OCI-LY3 (cell line): ENCODE results near the gene DDIT4.

Experiments
- H2AFZ ChIP-seq: fragments of 200-600, 300-600 bp; shearing (Covaris generic); 2 replicates; pipeline ENCODE4 v1.6.0; 2014; ENCODE audit warnings: antibody characterized with exemption, low read depth, low read length
- H3K27ac ChIP-seq: fragments of 200-600, 300-600 bp; sonication (generic); 2 replicates; pipeline ENCODE4 v1.5.1; 2014; ENCODE audit warnings: mild to moderate bottlenecking, low read length, moderate library complexity, mixed read lengths
- H3K27me3 ChIP-seq: fragments of 200-600, 300-600 bp; sonication (generic); 2 replicates; pipeline ENCODE4 v1.6.1; 2014; ENCODE audit warnings: low read depth, low read length, mixed read lengths
- H3K36me3 ChIP-seq: fragments of 200-600, 300-600 bp; sonication (generic); replicated peaks from 2 replicates; pipeline ENCODE3; 2014; ENCODE audit warnings: low read depth, low read length, mixed read lengths
- H3K4me1 ChIP-seq: fragments of 300-600, 200-600 bp; sonication (generic); 2 replicates; pipeline ENCODE4 v1.6.1; 2014; ENCODE audit warnings: low read length, mixed read lengths
- H3K4me2 ChIP-seq: fragments of 200-600, 300-600 bp; sonication (generic); 2 replicates; pipeline ENCODE4 v1.6.1; 2014; ENCODE audit warnings: low read length, mixed read lengths
- H3K4me3 ChIP-seq: fragments of 300-600, 200-600 bp; sonication (generic); 2 replicates; pipeline ENCODE4 v1.5.1; 2014; ENCODE audit warnings: antibody characterized with exemption, mild to moderate bottlenecking, low read length, moderate library complexity
- H3K79me2 ChIP-seq: fragments of 300-600, 200-600 bp; shearing (Covaris generic); 2 replicates; pipeline ENCODE4 v1.6.1; 2014; ENCODE audit warnings: mild to moderate bottlenecking, low read length, mixed read lengths
- H3K9ac ChIP-seq: fragments of 300-600, 200-600 bp; shearing (Covaris generic); 2 replicates; pipeline ENCODE4 v1.6.0; 2014; ENCODE audit warnings: mild to moderate bottlenecking, low read length, moderate library complexity
- H3K9me3 ChIP-seq: fragments of 200-600, 300-600 bp; shearing (Covaris generic); 2 replicates; pipeline ENCODE4 v1.6.1; 2014; ENCODE audit warnings: low read length, mixed read lengths; ENCODE audit not compliant: insufficient read depth
- H4K20me1 ChIP-seq: fragments of 200-600, 300-600 bp; sonication (generic); 2 replicates; pipeline ENCODE4 v1.6.1; 2016; ENCODE audit warnings: low read length, mixed read lengths; ENCODE audit not compliant: insufficient read depth
- CTCF ChIP-seq: fragments of 200-600, 300-600 bp; sonication (generic); IDR thresholded peaks from 2 replicates; pipeline ENCODE4 v1.5.1; 2014; ENCODE audit warnings: antibody characterized with exemption, low read length, low read depth
- EZH2phosphoT487 ChIP-seq: fragments of 200-600 bp; shearing (Covaris generic); IDR thresholded peaks from 2 replicates; pipeline ENCODE4 v1.6.1; 2018; ENCODE audit warnings: antibody characterized with exemption, mixed run types, low read depth

The DDIT4 gene

DNA sequence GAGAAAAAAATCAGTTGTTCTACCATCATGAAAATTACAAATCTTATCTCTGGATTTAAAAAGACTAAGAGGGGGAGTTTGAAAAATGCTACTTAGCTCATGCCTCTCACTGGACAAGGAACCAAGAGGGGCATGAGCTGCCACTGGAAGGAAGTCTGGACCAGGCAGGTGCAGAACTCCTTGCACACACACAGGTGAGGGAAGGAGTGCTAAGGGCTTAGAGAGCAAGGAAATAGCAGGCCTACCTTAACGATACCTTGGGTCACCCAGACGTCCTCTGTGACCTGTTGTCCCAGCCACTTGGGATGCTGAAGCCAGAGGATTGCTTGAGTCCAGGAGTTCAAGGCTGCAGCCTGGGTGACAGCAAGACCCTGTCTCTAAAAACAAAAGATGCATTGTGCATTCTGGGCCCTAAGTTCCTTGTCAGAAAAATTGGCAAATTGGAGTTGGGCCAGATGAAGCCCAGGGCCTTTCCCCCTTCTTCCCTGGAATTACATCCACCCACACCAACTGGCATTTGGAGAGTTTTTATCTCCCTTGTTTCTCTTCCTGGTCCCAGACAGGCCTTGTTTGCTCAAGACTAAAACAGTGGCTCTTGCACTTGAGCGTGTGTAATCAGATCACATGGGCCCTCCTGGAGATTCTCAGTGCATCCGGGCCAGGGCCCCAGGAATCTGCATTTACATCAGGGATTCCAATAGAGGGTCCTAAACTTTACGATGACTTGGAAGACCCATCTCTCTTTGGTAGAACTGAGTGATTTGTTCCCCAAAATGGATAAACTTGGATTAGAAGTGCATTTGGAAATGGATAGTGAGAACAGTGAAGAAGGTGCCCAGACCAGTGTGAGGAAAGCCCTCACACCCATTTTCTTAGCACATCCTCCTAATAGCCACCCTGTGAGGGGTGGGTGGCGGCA lies 3.0 kb downstream of the DDIT4 start:
- Histone ChIP-seq H3K79me2 (peaks cover 17% of the 10 kb centered on the region), H4K20me1 (peaks cover 18% of the 10 kb centered on the region), H3K4me1 (peaks cover 25% of the 10 kb centered on the region), H3K4me2 (peak overlapping the region; percentile 92), H3K9me3 (no peaks in the 10 kb centered on the region), H3K4me3 (peak overlapping the region; percentile 82; the same call in 1 of the 2 replicates), H3K9ac (no peak overlapping the region), H3K27me3 (peaks cover 7% of the 10 kb centered on the region; the same call in 1 of the 2 replicates), H3K27ac (peak overlapping the region; percentile 40), H3K36me3 (peaks cover 27% of the 10 kb centered on the region), H2AFZ (no peak overlapping the region)
- TF ChIP-seq EZH2phosphoT487 (no peak), CTCF (no peak)

GRCh38 chr10:72277340-72277995 lies 3.7 kb downstream of the DDIT4 start:
- H3K9ac ChIP-seq, result no peak overlapping the region
- H4K20me1 ChIP-seq, result peaks cover 18% of the 10 kb centered on the region
- peaks cover 21% of the 10 kb centered on the region for H3K4me1 ChIP-seq
- TF ChIP-seq CTCF, result no peak
- TF ChIP-seq EZH2phosphoT487, result no peak
- no peak overlapping the region for H3K4me3 ChIP-seq
- H2AFZ ChIP-seq, result no peak overlapping the region
- peak overlapping the region; percentile 6; the same call in 1 of the 2 replicates for H3K27ac ChIP-seq
- H3K27me3 ChIP-seq, result peaks cover 7% of the 10 kb centered on the region; the same call in 1 of the 2 replicates
- peaks cover 27% of the 10 kb centered on the region for H3K36me3 ChIP-seq
- no peak overlapping the region for H3K4me2 ChIP-seq
- no peaks in the 10 kb centered on the region for H3K9me3 ChIP-seq
- peaks cover 17% of the 10 kb centered on the region for H3K79me2 ChIP-seq

DNA sequence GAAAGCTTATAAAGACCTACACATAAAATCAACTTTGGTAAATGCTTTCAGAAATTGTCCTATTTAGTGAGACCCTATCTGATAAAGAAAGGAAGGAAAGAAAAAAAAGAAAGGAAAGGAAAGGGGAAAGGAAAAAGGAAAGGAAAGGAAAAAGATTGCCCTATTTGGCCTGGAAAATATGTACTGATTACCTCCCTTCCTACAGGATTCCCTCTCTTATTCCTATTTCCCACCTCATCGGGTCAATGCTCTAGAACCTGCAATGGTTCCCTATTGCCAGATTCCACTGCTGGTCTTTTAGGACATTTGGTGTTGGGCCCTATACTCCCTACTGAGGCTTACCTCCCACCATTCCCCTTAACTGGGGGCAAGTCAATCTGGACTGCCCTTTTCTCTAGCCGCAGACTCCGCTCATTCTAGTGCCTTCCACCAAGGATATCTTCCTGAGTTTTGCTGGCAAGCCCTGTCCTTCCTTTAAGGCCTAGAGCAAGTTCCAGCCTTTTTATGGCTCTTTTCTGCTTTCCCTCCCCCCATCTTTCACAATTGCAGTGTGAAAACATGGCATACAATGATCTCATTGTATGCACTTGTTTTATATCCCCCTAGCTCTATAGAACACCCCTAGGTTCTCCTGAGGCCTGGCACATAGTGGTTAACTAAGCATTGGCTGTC lies 4.4 kb downstream of the DDIT4 start:
- H3K27ac ChIP-seq, result no peak overlapping the region
- TF ChIP-seq EZH2phosphoT487 (no peak), CTCF (no peak)
- H3K9ac ChIP-seq, result no peak overlapping the region
- no peak overlapping the region for H3K4me2 ChIP-seq
- peaks cover 24% of the 10 kb centered on the region for H3K4me1 ChIP-seq
- peaks cover 27% of the 10 kb centered on the region for H3K36me3 ChIP-seq
- peaks cover 17% of the 10 kb centered on the region for H3K79me2 ChIP-seq
- H4K20me1 ChIP-seq, result peaks cover 18% of the 10 kb centered on the region
- peaks cover 7% of the 10 kb centered on the region; the same call in 1 of the 2 replicates for H3K27me3 ChIP-seq
- H3K4me3 ChIP-seq, result no peak overlapping the region
- no peaks in the 10 kb centered on the region for H3K9me3 ChIP-seq
- H2AFZ ChIP-seq, result no peak overlapping the region
